HepG2 (cell line): ENCODE data around the gene RXFP3.

Experiments
- ARHGAP35 ChIP-seq: sonication (generic); formaldehyde crosslinking; IDR thresholded peaks from 2 replicates; pipeline ENCODE4 v1.9.0; 2022; ENCODE audit warnings: mild to moderate bottlenecking, inconsistent platforms, moderate library complexity, missing genetic modification reagents, borderline replicate concordance
- FOXM1 ChIP-seq: sonication (generic); formaldehyde crosslinking; IDR thresholded peaks from 2 replicates; pipeline ENCODE4 v1.5.0; 2020; ENCODE audit warnings: missing genetic modification reagents
- GATAD2A ChIP-seq: IDR thresholded peaks from 2 replicates; pipeline ENCODE4 v1.6.1; 2016
- HDAC6 ChIP-seq: fragments of 200-600 bp; sonication (generic); IDR thresholded peaks from 2 replicates; pipeline ENCODE4 v1.7.0; 2017; ENCODE audit warnings: mild to moderate bottlenecking, antibody characterized with exemption, low read length, low read depth
- KDM4B ChIP-seq: sonication (generic); formaldehyde crosslinking; IDR thresholded peaks from 2 replicates; pipeline ENCODE4 v1.4.0; 2020; ENCODE audit warnings: missing genetic modification reagents
- NR1H2 ChIP-seq: sonication (generic); formaldehyde crosslinking; IDR thresholded peaks from 2 replicates; pipeline ENCODE4 v1.8.1; 2022; ENCODE audit warnings: low read depth, missing genetic modification reagents, borderline replicate concordance
- POLR2G ChIP-seq: fragments of 200-400 bp; formaldehyde crosslinking; IDR thresholded peaks from 2 replicates; pipeline ENCODE4 v1.6.1; 2018; ENCODE audit warnings: mild to moderate bottlenecking, low read depth, low read length, moderate library complexity
- TCF12 ChIP-seq, 2 experiments: fragments of 450-650 bp in 1 of 2; sonication (generic) in 1 of 2; formaldehyde crosslinking in 1 of 2; IDR thresholded peaks; 2 replicates each; pipeline versions ENCODE4 v1.6.1 to v1.8.0; 2017 to 2022; ENCODE audit warnings: antibody characterized with exemption in 1 of 2, mild to moderate bottlenecking in 1 of 2, missing genetic modification reagents in 1 of 2, moderate library complexity in 1 of 2
- XRCC5 ChIP-seq: fragments of 200-400 bp; formaldehyde crosslinking; optimal IDR thresholded peaks from 2 replicates; pipeline ENCODE3; 2017; ENCODE audit warnings: mild to moderate bottlenecking, low read length
- TF ChIP-seq, protein P1 (sequence below): sonication (generic); formaldehyde crosslinking; IDR thresholded peaks from 2 replicates; pipeline ENCODE4 v1.4.0; 2020; ENCODE audit warnings: mild to moderate bottlenecking, low read depth, missing genetic modification reagents
- TF ChIP-seq, protein P2 (sequence below): sonication (generic); formaldehyde crosslinking; IDR thresholded peaks from 2 replicates; pipeline ENCODE4 v1.5.0; 2020; ENCODE audit warnings: missing genetic modification reagents

DNA sequence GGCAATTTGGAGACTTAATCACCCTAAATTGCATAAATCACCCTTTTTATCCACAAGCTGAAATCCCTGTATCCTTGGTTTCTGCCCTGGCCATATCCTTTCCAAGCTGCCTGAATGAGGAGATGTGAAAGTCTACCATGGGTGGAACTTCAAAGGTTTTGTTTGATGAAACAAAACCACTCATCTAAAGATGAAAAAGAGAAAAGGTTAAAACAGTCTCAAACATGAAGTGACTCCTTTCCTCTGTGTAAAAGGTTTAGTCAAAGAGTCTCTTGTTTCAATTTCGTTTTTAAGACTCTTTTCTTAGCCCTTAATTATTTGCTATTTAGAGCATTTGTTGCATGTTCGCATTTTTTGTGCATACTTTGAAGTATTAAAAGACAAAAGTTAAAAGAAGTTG lies 37.1 kb downstream of the RXFP3 start:
- TF ChIP-seq KDM4B, result no peak
- no peak for TF ChIP-seq FOXM1
- TF ChIP-seq TCF12 (IDR thresholded peaks at IDR 0.05), result no peak
- no peak for TF ChIP-seq TCF12 (CRISPR knock-in tag; IDR thresholded peaks at IDR 0.05)
- TF ChIP-seq, protein P1, sequence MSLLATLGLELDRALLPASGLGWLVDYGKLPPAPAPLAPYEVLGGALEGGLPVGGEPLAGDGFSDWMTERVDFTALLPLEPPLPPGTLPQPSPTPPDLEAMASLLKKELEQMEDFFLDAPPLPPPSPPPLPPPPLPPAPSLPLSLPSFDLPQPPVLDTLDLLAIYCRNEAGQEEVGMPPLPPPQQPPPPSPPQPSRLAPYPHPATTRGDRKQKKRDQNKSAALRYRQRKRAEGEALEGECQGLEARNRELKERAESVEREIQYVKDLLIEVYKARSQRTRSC, result no peak
- TF ChIP-seq GATAD2A (CRISPR knock-in tag), result no peak
- TF ChIP-seq XRCC5, result no peak
- no peak for TF ChIP-seq HDAC6
- TF ChIP-seq ARHGAP35 (CRISPR knock-in tag), result no peak
- TF ChIP-seq NR1H2 (CRISPR knock-in tag), result no peak
- no peak for TF ChIP-seq POLR2G
- TF ChIP-seq, protein P2, sequence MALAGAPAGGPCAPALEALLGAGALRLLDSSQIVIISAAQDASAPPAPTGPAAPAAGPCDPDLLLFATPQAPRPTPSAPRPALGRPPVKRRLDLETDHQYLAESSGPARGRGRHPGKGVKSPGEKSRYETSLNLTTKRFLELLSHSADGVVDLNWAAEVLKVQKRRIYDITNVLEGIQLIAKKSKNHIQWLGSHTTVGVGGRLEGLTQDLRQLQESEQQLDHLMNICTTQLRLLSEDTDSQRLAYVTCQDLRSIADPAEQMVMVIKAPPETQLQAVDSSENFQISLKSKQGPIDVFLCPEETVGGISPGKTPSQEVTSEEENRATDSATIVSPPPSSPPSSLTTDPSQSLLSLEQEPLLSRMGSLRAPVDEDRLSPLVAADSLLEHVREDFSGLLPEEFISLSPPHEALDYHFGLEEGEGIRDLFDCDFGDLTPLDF, result no peak
